HG03342 (cell line): ENCODE results near the gene CRYBG2.
"Not testable (repeated sequence)": the region's sequence is repeated elsewhere in the genome, so short reads cannot be mapped to it uniquely, and the experiment has no call there.

Experiments
- ATAC-seq: cut with Tn5 transposase; IDR thresholded peaks from one replicate; pipeline ENCODE4 v1.9.1; 2021; ENCODE audit warnings: mild to moderate bottlenecking, moderate library complexity; ENCODE audit not compliant: unreplicated experiment

The CRYBG2 gene

GRCh38 chr1:26296340-26297056, 57.4 kb downstream of the CRYBG2 start:
- no peak for ATAC-seq

- ATAC-seq: no peak
These were observed 58.5 kb downstream of the CRYBG2 start for GRCh38 chr1:26295194-26296138.

- ATAC-seq: no peak
These were observed 59.9 kb downstream of the CRYBG2 start for GRCh38 chr1:26293911-26294463.

- not testable (repeated sequence) for ATAC-seq
These were observed 61.2 kb downstream of the CRYBG2 start for GRCh38 chr1:26292735-26293134.

GRCh38 chr1:26291939-26292338, 62.0 kb downstream of the CRYBG2 start:
- ATAC-seq: no peak

GRCh38 chr1:26291433-26291832, 62.5 kb downstream of the CRYBG2 start:
- no peak for ATAC-seq

- no peak for ATAC-seq
These were observed 63.1 kb downstream of the CRYBG2 start for GRCh38 chr1:26290882-26291261.

- no peak for ATAC-seq
These were observed 63.6 kb downstream of the CRYBG2 start for GRCh38 chr1:26290122-26290881.

- ATAC-seq: no peak
These were observed 64.5 kb downstream of the CRYBG2 start for GRCh38 chr1:26289158-26290059.

- no peak for ATAC-seq
These were observed 65.5 kb downstream of the CRYBG2 start for GRCh38 chr1:26288311-26288941.

- no peak for ATAC-seq
These were observed 66.1 kb downstream of the CRYBG2 start for GRCh38 chr1:26287811-26288210.

- peak; percentile 36 for ATAC-seq
These were observed 66.8 kb downstream of the CRYBG2 start for GRCh38 chr1:26287033-26287711.

GRCh38 chr1:26286064-26286416, 67.9 kb downstream of the CRYBG2 start:
- no peak for ATAC-seq

GRCh38 chr1:26285366-26286063, 68.4 kb downstream of the CRYBG2 start:
- ATAC-seq: no peak

GRCh38 chr1:26284597-26285347, 69.2 kb downstream of the CRYBG2 start:
- no peak for ATAC-seq

- no peak for ATAC-seq
These were observed 69.9 kb downstream of the CRYBG2 start for GRCh38 chr1:26283871-26284596.

- ATAC-seq: no peak
These were observed 70.6 kb downstream of the CRYBG2 start for GRCh38 chr1:26283279-26283853.
